ENCODE results near the gene ECD.
"Not testable (repeated sequence)": the region's sequence is repeated elsewhere in the genome, so short reads cannot be mapped to it uniquely, and the experiment has no call there.

ECD gene

GRCh38 chr10:73159038-73159648 lies 8.7 kb downstream of the ECD start:
- no peak for DNase-seq (ENCODE audit: low read depth)

DNA sequence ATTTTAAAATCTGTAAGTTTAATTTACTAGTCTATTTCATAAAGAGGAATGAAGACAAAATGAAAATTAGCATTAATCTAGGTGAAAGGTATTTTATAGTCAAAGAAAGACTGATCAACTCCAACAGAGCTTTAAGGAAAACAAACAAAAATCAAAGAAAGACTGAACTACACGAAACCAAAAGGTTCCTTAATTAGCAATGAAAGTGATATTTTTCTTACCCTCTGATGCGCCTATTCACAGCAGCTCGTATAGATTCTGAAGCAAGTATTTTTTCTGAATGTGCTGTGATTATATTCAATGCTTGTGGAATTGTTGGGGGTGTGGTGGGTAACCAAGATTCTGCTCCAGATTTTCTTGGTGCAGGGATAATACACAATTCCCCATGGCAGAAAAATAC lies 11.8 kb downstream of the ECD start:
- no peak for DNase-seq (ENCODE audit: low read depth)

DNA sequence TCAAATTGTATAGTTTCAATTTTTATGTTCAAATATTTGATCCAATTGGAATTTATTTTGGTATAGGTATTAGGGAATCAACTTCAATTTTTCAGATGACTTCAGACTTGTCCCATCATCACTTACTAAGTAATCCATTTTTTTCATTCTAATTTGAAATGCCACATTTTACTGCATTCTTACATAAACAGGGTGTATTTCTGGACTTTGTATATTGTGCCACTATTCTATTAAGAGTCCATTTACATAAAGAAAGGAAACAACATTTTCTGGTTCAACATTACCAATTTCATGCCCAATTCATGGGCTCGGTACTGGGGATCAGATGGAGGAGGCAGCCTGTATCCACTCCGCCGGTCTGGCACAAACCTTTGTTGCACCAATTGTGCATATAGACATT lies 15.8 kb downstream of the ECD start:
- no peak for DNase-seq (ENCODE audit: low read depth)

GRCh38 chr10:73150633-73151413 lies 17.0 kb downstream of the ECD start:
- not testable (repeated sequence) for DNase-seq (ENCODE audit: low read depth)

DNA sequence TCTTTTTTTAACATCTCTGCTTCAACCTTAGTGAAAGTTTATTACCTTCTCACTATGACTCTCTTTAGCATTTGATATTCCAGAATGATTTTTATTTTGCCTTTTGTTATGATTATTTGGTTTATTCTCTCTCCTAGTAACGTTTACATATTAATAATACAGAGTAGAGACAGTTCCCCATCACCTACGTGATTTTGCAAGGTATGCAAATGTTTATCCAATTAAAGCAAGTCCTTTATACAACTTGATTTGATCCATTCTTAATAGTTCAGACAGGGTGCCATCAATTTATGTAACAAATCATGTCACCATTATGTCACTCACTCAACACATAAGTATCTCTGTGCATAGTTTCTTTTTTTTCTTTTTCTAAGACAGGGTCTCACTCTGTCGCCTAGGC lies 26.2 kb downstream of the ECD start:
- no peak for DNase-seq (ENCODE audit: low read depth)

DNA sequence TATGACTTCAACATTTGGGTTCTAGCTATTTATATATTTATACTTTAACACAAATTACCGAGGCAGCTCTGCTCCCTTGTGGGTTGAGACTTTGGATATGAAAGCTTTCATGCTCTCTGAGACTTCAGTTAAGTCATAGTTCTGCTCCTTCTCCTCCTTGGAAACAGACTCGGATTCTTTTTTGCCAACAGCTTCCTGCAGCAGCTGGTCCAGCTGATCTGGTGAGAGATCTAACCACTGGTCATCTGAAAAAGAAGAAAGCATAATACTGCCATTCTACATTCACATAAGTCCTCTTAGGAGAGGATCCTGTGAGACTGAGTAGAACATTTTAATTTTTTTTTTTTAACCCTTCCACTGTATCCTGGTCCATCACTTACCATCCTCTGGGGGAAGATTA lies 28.6 kb downstream of the ECD start:
- no peak for DNase-seq (ENCODE audit: low read depth)

DNA sequence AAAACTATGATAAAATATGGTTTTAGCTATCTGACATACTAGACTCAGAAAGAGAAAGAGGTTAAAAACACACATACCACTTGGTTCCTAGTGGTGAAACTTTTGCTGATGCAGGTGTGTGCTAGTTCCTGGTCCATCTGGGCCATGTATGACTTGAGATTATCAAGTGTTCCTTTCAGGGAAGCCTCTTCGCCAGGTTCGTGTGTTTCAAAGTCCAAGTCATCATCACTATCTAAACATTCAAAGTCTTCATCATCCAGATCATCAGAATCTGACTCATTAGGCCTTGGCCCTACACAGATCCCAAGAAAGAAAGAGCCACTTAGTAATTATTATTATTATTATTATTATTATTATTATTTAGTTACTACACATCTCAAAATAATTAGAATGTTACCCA lies 31.2 kb downstream of the ECD start:
- no peak for DNase-seq (ENCODE audit: low read depth)

GRCh38 chr10:73134727-73135126 lies 33.1 kb downstream of the ECD start:
- DNase-seq (ENCODE audit: low read depth) = no peak

DNA sequence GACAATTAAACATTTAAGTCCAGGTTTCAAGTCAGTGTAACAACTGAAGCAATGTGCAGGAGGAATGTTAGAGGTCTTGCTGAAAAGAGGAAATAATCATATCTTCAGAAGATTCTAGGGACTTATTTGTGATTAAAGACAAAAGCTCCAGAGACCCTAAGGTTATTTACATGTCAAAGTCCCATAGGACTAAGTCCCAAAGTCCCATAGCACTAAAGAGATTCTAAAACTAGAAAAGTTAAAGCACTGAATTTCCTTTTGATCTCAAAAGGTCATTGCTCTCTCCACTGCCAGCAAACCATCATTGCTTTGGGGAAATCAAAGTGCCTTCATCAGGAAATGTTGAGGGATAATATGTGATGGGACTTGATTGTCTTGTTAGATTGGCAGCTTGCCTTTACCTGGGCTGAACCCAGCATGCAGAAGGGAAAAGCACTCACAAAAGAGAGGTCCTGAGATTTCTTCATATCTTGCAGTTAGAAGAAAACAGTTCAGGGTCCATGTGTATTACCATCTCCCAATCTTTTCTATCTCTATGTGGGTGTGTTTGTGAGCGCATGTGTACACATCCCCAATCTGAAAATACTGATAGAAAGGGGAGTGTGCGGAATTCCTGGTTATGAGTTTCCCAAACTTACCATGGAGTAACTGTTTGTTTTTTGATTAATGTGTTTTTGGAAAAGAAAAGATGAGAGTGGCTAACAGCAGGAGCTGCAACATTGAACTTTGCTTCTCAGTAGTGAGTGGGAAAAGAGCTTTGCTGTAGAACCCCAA lies 35.7 kb downstream of the ECD start:
- DNase-seq (ENCODE audit: low read depth) = no peak

- DNase-seq (ENCODE audit: low read depth) = no peak
Measured at GRCh38 chr10:73131301-73131700, 36.5 kb downstream of the ECD start.

DNA sequence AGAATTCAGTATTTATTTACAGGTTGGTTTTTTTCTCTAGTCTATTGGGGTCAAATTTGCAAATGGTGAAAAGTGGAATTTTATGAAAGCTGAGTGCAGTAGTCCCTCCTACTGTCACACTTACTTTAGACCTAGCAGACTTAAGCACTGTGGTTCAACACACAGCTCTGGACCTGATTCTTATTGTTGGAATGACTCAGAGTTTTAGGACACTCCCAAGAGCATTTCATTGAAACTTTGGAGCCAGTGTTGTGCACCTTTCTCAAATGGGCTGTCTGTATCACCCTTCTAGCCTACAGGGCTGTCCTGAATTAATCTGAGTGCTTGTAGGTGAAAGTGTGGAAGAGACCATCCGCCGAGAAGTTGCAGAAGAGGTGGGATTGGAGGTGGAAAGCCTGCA lies 41.5 kb downstream of the ECD start:
- DNase-seq (ENCODE audit: low read depth) = no peak

DNA sequence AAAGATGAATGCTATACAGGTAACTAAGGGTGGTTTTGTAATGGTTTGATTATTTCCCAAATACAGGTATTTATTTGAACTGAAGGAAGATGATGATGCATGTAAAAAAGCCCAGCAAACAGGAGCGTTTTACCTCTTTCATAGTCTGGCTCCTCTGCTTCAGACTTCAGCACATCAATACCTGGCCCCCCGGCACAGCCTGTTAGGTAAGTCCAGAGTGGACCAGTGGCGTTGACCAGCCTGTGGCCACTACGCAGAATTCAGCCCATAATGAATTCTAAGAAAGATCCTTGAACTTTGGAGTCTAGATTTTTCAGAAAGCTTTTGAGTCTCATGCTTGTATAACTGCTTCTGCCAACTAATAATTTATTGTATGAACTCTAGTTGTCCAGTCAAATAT lies 47.9 kb downstream of the ECD start:
- DNase-seq (ENCODE audit: low read depth) = no peak

- no peak for DNase-seq (ENCODE audit: low read depth)
Measured at GRCh38 chr10:73119457-73119856, 48.4 kb downstream of the ECD start.

GRCh38 chr10:73117976-73118743 lies 49.6 kb downstream of the ECD start:
- DNase-seq (ENCODE audit: low read depth) = no peak

- no peak for DNase-seq (ENCODE audit: low read depth)
Measured at GRCh38 chr10:73116017-73116416, 51.8 kb downstream of the ECD start.

GRCh38 chr10:73113551-73113950 lies 54.3 kb downstream of the ECD start:
- no peak for DNase-seq (ENCODE audit: low read depth)

- not testable (repeated sequence) for DNase-seq (ENCODE audit: low read depth)
Measured at GRCh38 chr10:73112032-73112431, 55.8 kb downstream of the ECD start.

GRCh38 chr10:73110345-73110849 lies 57.4 kb downstream of the ECD start, which contains the start of gene NUDT13:
TSS of gene NUDT13 (plus strand) at chr10:73110455. CDS start at chr10:73114366, 3,911 bp downstream.
- no peak for DNase-seq (ENCODE audit: low read depth)

GRCh38 chr10:73109248-73109652 lies 58.6 kb downstream of the ECD start:
- DNase-seq (ENCODE audit: low read depth) = not testable (repeated sequence)

DNA sequence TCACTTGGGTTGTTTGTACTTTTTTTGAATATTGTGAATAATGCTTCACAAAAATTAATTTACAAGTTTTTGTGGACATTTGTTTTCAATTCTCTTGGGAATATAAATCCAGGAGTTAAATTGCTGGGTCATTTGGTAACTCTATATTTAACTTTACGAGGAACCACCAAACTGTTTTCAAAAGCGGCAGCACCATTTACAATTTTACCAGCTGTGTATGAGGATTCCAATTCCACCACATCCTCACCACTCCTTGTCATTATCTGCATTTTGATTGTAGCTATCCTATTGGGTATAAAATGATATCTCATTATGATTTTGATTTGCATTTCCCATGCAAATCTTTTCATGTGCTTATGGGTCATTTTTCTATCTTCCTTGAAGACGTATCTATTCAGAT lies 61.5 kb downstream of the ECD start:
- DNase-seq (ENCODE audit: low read depth) = no peak

- DNase-seq (ENCODE audit: low read depth) = no peak
Measured at GRCh38 chr10:73099141-73099540, 68.7 kb downstream of the ECD start.

DNA sequence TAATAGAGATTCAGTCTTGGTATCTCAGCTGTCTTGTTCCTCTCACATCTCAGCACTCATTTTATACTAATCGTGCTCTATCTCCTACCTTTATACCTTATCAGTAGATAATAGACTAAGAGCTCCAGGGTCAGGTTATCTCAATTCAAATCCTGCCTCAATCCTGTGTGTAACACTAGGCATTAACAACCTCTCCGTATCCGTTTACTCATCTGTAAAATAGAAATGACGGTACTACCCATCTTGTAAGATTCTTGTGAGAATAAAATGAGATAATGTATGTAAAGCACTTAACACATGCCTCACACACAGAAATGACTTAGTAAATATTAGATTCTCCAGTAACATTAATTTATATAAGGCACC lies 70.5 kb downstream of the ECD start:
- DNase-seq (ENCODE audit: low read depth) = no peak

Measured in stimulated activated CD8-positive, alpha-beta memory T cell treated with anti-CD3 and anti-CD28 coated beads, Interleukin-7, amount 100 ng/mL, for 24 hours (primary cell).